K562 (cell line): ENCODE data around the gene MAP3K20.

Source experiments
- FOS ChIP-seq: IDR thresholded peaks from 3 replicates; pipeline ENCODE4 v1.6.1; 2011; ENCODE audit not compliant: insufficient read length; ENCODE audit errors: extremely low read depth
- KDM1A ChIP-seq, 2 experiments: fragments of 450-650 bp; IDR thresholded peaks; 2 replicates each; pipeline ENCODE4 v1.6.1; 2016; ENCODE audit warnings: mild to moderate bottlenecking in 2 of 2

DNA sequence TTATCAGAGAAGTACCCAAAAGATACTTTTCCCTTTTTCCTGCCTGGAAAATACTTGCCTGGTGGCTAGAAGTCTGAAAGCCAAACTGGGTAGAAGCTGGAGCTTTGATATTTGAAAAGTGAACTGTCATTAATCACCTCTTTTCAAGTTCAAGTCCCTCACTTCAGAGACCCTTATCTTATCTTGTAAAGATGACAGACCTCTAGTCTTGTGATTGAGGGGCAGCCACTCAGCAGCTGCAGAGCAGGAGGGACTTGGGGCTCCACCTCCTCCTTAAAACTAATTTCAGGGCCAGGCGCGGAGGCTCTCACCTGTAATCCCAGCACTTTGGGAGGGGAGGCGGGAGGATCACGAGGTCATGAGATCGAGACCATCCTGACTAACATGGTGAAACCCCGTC lies 214.9 kb downstream of the MAP3K20 start:
- TF ChIP-seq FOS, result no peak
- TF ChIP-seq KDM1A (IDR thresholded peaks at IDR 0.05), result no peak
